Fibroblast of the aortic adventitia (primary cell): Measurements from ENCODE around the gene RAD51B. TPM values are rescaled to one million over a fixed set of nuclear protein-coding genes. Genes with fewer than 3 reads are reported as not detected.
A peak's percentile ranks its signal among the peaks of the same experiment; 100 is the strongest.
"Not testable (repeated sequence)": the region's sequence is repeated elsewhere in the genome, so short reads cannot be mapped to it uniquely, and the experiment has no call there.

Experiments used
- DNase-seq: peaks from one replicate; pipeline ENCODE4 v3.0.0-alpha.2; 2010; ENCODE audit warnings: low read depth
- H3K4me3 ChIP-seq: 2 replicates; pipeline ENCODE4 v1.5.1; 2011; ENCODE audit warnings: low read depth, mild to moderate bottlenecking, control low read depth, low read length, moderate library complexity
- total RNA-seq: library from RNA; depleted of rRNA; stranded (reverse); fragments of >200 nt; gene quantifications from 2 replicates; pipeline ENCODE4 v1.2.3, GENCODE V29; 2012; ENCODE audit warnings: low replicate concordance
- TF ChIP-seq, protein P1 (sequence below): IDR thresholded peaks from 2 replicates; pipeline ENCODE4 v1.5.1; 2011; ENCODE audit warnings: mild to moderate bottlenecking, low read length, control low read depth, inconsistent platforms; ENCODE audit not compliant: insufficient read depth

Gene RAD51B
- total RNA-seq, 1 donor: 28.7 TPM

- no peak for DNase-seq
- TF ChIP-seq, protein P1, sequence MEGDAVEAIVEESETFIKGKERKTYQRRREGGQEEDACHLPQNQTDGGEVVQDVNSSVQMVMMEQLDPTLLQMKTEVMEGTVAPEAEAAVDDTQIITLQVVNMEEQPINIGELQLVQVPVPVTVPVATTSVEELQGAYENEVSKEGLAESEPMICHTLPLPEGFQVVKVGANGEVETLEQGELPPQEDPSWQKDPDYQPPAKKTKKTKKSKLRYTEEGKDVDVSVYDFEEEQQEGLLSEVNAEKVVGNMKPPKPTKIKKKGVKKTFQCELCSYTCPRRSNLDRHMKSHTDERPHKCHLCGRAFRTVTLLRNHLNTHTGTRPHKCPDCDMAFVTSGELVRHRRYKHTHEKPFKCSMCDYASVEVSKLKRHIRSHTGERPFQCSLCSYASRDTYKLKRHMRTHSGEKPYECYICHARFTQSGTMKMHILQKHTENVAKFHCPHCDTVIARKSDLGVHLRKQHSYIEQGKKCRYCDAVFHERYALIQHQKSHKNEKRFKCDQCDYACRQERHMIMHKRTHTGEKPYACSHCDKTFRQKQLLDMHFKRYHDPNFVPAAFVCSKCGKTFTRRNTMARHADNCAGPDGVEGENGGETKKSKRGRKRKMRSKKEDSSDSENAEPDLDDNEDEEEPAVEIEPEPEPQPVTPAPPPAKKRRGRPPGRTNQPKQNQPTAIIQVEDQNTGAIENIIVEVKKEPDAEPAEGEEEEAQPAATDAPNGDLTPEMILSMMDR: no peak
- no peak overlapping the region for H3K4me3 ChIP-seq
Measured at GRCh38 chr14:67984274-67984673, 164.7 kb downstream of the RAD51B start.

- TF ChIP-seq, protein P1: no peak
- peak; percentile 32 for DNase-seq
- H3K4me3 ChIP-seq: no peak overlapping the region
Measured at GRCh38 chr14:67986131-67986841, 166.7 kb downstream of the RAD51B start.

DNA sequence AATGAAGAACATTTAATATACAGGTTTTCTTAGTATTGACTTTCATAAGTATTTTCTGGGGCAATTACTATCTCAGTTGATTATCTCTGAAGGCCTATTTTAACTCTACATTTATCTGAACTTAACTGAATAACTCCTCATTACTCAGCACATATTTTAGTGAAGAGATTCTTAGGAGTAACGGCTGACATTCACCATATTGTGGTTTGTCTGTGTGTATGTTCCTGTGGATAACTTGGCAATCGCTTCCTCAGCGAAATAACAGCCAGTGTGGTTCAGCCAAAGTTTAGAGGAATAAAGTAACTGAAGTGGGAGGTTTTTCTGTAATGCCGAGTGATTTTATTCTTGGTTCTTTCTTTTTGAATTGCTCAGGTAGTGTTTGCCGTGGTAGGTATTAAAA, 168.0 kb downstream of the RAD51B start:
- no peak overlapping the region for H3K4me3 ChIP-seq

GRCh38 chr14:67988210-67988609, 168.6 kb downstream of the RAD51B start:
- H3K4me3 ChIP-seq, DNase-seq: not testable (repeated sequence)

More for the DNA sequence above, 168.0 kb downstream of the RAD51B start:
- peak; percentile 94 for DNase-seq
- TF ChIP-seq, protein P1: no peak

DNA sequence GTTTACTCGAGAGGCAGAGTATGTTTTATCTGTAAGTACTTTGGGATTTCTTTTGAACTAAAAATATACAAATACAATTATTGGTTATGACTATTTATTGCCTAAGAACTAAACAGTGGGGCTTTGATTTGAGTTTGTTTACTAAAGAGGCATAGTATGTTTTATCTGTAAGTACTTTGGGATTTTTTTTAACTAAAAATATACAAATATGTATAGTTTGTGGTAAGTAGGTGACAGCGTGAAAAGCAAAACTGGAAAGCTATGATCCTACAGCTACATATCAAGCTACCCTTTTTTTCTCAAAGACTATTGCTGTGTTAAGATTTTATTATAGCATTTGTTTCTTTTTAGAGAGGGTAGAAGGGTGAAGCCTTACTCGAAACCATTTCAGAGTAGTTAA, 171.0 kb downstream of the RAD51B start:
- no peak overlapping the region for H3K4me3 ChIP-seq
- TF ChIP-seq, protein P1: no peak
- no peak for DNase-seq

DNA sequence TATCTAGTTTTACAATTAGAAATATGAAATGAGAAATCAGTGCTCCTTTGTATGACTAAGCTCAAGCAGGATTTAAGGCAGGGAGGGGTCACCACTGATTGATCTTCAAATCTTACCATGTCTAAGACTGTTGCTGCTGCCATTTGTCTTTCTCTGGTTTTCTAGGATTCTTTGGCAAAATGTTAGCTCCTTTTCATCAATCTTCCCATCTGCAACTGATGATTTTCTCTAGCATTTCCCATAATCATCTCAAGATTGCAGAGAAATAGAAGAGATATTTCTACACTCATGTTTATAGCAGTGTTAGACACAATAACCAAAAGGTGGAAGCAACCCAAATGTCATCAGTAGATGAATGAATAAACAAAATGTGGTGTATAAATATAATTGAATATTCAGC, 175.0 kb downstream of the RAD51B start:
- no peak for DNase-seq
- no peak overlapping the region for H3K4me3 ChIP-seq
- TF ChIP-seq, protein P1: no peak

DNA sequence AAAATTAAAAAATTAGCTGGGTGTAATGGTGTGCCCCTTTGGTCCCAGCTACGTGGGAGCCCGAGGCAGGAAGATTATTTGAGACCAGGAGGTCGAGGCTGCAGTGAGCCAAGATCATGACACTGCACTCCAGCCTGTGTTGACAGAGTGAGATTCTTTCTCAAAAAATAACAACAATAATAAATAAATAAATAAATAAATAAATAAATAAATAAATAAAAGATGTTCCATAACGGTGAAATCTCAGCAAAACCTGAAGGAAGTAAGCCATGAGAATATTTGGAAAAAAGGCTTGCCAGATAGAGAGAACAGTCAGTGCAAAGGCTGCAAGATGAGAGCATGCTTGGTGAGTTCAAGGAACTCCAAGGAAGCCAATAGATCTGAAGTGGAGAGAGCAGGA, 176.7 kb downstream of the RAD51B start:
- no peak overlapping the region for H3K4me3 ChIP-seq
- TF ChIP-seq, protein P1: no peak
- no peak for DNase-seq
